Left ventricle myocardium inferior (tissue), 1 donor: ENCODE measurements around the gene BTRC. TPM values are rescaled to one million over a fixed set of nuclear protein-coding genes. Genes with fewer than 3 reads are reported as not detected.

Experiments
- DNase-seq: peaks from one replicate; pipeline ENCODE4 v3.0.0-alpha.2; 2020
- H3K27ac ChIP-seq: fragments of 200-600 bp; replicated peaks from 2 replicates; pipeline ENCODE4 v1.8.0; 2021
- H3K27me3 ChIP-seq: fragments of 200-600 bp; 2 replicates; pipeline ENCODE4 v1.8.0; 2021; ENCODE audit warnings: low read depth
- H3K36me3 ChIP-seq: fragments of 200-600 bp; 2 replicates; pipeline ENCODE4 v1.8.0; 2021
- H3K4me1 ChIP-seq: fragments of 200-600 bp; 2 replicates; pipeline ENCODE4 v1.8.0; 2021
- H3K4me3 ChIP-seq: fragments of 200-600 bp; 2 replicates; pipeline ENCODE4 v1.8.0; 2021; ENCODE audit warnings: mild to moderate bottlenecking, moderate library complexity
- H3K9me3 ChIP-seq: fragments of 200-600 bp; replicated peaks from 2 replicates; pipeline ENCODE4 v1.8.0; 2021
- CTCF ChIP-seq: fragments of 200-600 bp; IDR thresholded peaks from 2 replicates; pipeline ENCODE4 v1.8.0; 2021; ENCODE audit warnings: antibody characterized with exemption, mild to moderate bottlenecking, borderline replicate concordance
- intact Hi-C: fragments of 100-400 bp; cut with micrococcal nuclease; formaldehyde crosslinking; loops from one replicate; pipeline ENCODE4 v1.11.0; 2022
- total RNA-seq: library from RNA; stranded (reverse); fragmentation: NEBNext Ultra II Directional; extraction: Animal tissue kit (Norgen Biotek cat#: 25700); gene quantifications from one replicate; pipeline ENCODE4 v1.2.1, GENCODE V29; 2021
- donor health status: DM: no; HTN: yes; CAD: no; lungs with severe emphysema.

Gene BTRC
- total RNA-seq, 1 donor from 2014 or later: 34.8 TPM

- Histone ChIP-seq H3K4me1 (no peaks in the 10 kb centered on the region), H3K4me3 (no peak overlapping the region), H3K36me3 (peaks cover 18% of the 10 kb centered on the region), H3K27me3 (no peaks in the 10 kb centered on the region), H3K27ac (no peak overlapping the region), H3K9me3 (no peaks in the 10 kb centered on the region)
- DNase-seq: no peak
- intact Hi-C loops: no loop called here
- TF ChIP-seq CTCF: no peak
Observed at GRCh38 chr10:101478956-101479355, 125.0 kb downstream of the BTRC start.

GRCh38 chr10:101481256-101481655 lies 127.3 kb downstream of the BTRC start:
- H3K27ac ChIP-seq: no peak overlapping the region
- intact Hi-C loops: no loop called here
- no peak for DNase-seq
- H3K4me1 ChIP-seq: no peaks in the 10 kb centered on the region
- H3K27me3 ChIP-seq: no peaks in the 10 kb centered on the region
- peaks cover 18% of the 10 kb centered on the region for H3K36me3 ChIP-seq
- TF ChIP-seq CTCF: no peak
- H3K9me3 ChIP-seq: no peaks in the 10 kb centered on the region
- no peak overlapping the region for H3K4me3 ChIP-seq

GRCh38 chr10:101482568-101482967 lies 128.6 kb downstream of the BTRC start:
- Histone ChIP-seq H3K27me3 (no peaks in the 10 kb centered on the region), H3K9me3 (no peaks in the 10 kb centered on the region), H3K27ac (no peak overlapping the region)

GRCh38 chr10:101484175-101484745 lies 130.3 kb downstream of the BTRC start:
- intact Hi-C loops: no loop called here

More at GRCh38 chr10:101482568-101482967, 128.6 kb downstream of the BTRC start:
- Histone ChIP-seq H3K36me3 (peaks cover 18% of the 10 kb centered on the region), H3K4me3 (no peak overlapping the region), H3K4me1 (no peaks in the 10 kb centered on the region)
- intact Hi-C loops: no loop called here
- no peak for TF ChIP-seq CTCF
- DNase-seq: no peak

GRCh38 chr10:101485207-101485606 lies 131.2 kb downstream of the BTRC start:
- peaks cover 13% of the 10 kb centered on the region for H3K4me1 ChIP-seq
- no peak overlapping the region for H3K4me3 ChIP-seq
- DNase-seq: no peak
- no peak overlapping the region for H3K27ac ChIP-seq
- intact Hi-C loops: no loop called here
- H3K36me3 ChIP-seq: peaks cover 8% of the 10 kb centered on the region
- TF ChIP-seq CTCF: no peak
- no peaks in the 10 kb centered on the region for H3K27me3 ChIP-seq
- H3K9me3 ChIP-seq: no peaks in the 10 kb centered on the region

More at GRCh38 chr10:101484175-101484745, 130.3 kb downstream of the BTRC start:
- H3K4me1 ChIP-seq: peaks cover 6% of the 10 kb centered on the region
- no peak for DNase-seq
- H3K27ac ChIP-seq: no peak overlapping the region
- no peaks in the 10 kb centered on the region for H3K9me3 ChIP-seq
- H3K27me3 ChIP-seq: no peaks in the 10 kb centered on the region
- H3K36me3 ChIP-seq: peaks cover 17% of the 10 kb centered on the region
- H3K4me3 ChIP-seq: no peak overlapping the region
- TF ChIP-seq CTCF: no peak
